Testis (tissue), 2 donors: Measurements from ENCODE around the gene ARHGEF16.

Source experiments
- CTCF ChIP-seq, 3 experiments: fragments of 450-650 bp in 2 of 3; fragments of 200-600 bp in 1 of 3; sonication (generic) in 1 of 3; IDR thresholded peaks; one replicate each; pipeline ENCODE4 v1.5.1; 2016 to 2019; ENCODE audit warnings: antibody characterized with exemption in 3 of 3, mild to moderate bottlenecking in 2 of 3, moderate library complexity in 1 of 3
- POLR2A ChIP-seq: fragments of 450-650 bp; IDR thresholded peaks from one replicate; pipeline ENCODE4 v1.6.1; 2017; ENCODE audit warnings: antibody characterized with exemption, mild to moderate bottlenecking, moderate library complexity

- TF ChIP-seq CTCF (IDR thresholded peaks at IDR 0.05) (no peak), POLR2A (no peak)
These were observed 26.5 kb upstream of the ARHGEF16 start for GRCh38 chr1:3427711-3428704.
